HG02642 (cell line): ENCODE measurements around the gene P2RY11.

Experiments used
- ATAC-seq: cut with Tn5 transposase; IDR thresholded peaks from one replicate; pipeline ENCODE4 v1.9.1; 2021; ENCODE audit warnings: mild to moderate bottlenecking; ENCODE audit not compliant: unreplicated experiment, poor library complexity

The P2RY11 gene, protein sequence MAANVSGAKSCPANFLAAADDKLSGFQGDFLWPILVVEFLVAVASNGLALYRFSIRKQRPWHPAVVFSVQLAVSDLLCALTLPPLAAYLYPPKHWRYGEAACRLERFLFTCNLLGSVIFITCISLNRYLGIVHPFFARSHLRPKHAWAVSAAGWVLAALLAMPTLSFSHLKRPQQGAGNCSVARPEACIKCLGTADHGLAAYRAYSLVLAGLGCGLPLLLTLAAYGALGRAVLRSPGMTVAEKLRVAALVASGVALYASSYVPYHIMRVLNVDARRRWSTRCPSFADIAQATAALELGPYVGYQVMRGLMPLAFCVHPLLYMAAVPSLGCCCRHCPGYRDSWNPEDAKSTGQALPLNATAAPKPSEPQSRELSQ

GRCh38 chr19:10111405-10111811 lies at the start of gene P2RY11:
P2RY11 (plus strand) TSS chr19:10111693; CDS start chr19:10111722, 29 bp downstream.
- ATAC-seq: no peak

DNA sequence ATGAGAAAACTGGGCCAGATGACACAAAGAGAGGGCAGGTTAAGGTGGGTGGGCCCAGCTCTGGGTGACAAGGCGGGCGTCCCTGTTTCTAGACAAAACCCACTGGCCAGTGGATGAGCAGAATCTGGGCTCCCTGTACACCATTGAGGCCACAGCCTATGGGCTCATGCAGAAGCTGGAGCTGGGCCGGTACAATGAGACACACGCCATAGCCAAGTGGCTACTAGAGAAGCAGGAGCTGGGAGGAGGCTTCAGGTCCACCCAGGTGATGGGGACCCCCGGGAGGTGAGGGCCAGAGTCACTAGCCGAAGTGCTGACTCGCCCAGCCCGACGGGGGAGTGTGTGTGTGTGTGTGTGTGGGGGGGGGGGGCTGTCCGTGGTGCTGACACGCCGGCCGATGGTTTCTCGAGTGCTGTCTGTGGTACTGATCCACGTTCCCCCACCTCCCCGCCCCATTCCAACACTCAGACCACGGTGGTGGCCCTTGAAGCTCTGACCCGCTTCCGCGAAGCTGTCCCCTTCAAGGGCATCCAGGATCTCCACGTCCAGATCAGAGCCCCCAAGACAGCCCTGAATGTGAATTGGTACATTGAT lies 49.7 kb upstream of the P2RY11 start:
- no peak for ATAC-seq

DNA sequence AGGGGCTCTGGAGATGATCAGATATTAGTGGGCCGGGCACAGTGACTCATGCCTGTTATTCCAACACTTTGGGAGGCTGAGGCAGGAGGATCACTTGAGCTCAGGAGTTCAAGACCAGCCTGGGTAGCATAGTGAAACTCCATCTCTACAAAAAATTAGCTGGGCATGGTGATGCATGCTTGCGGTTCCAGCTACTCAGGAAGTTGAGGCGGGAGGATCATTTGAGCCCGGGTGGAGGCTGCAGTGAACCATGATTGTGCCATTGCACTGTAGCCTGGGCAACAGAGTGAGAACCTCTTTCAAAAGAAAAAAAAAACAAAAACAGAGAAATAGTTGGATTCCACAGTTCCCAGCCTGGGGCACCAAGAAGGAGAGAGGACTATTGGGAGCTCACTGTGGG lies 43.3 kb upstream of the P2RY11 start:
- ATAC-seq: no peak

GRCh38 chr19:10069046-10069445 lies 42.4 kb upstream of the P2RY11 start:
- no peak for ATAC-seq

GRCh38 chr19:10070730-10071446 lies 40.6 kb upstream of the P2RY11 start:
- ATAC-seq: no peak

DNA sequence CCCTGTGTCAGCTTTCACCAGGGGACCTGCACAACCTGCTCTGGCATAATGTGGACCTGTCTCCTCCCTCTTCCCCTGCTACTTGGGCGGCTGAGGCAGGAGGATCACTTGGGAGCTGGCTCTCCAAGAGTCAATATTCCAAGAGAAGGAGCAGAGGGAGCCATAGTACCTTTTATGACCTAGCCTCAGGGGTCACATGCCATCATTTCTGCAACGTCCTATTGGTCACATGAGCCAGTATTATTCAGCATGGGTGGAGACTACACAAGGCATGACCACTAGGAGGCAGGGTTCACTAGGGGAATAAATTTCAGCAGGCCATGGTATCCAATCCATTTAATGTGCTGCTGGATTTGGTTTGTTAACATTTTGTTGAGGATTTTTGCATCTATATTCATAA lies 37.3 kb upstream of the P2RY11 start:
- ATAC-seq: no peak

- ATAC-seq: no peak
These were observed 35.0 kb upstream of the P2RY11 start for GRCh38 chr19:10076535-10076934.

- no peak for ATAC-seq
These were observed 33.2 kb upstream of the P2RY11 start for GRCh38 chr19:10078329-10078728.

DNA sequence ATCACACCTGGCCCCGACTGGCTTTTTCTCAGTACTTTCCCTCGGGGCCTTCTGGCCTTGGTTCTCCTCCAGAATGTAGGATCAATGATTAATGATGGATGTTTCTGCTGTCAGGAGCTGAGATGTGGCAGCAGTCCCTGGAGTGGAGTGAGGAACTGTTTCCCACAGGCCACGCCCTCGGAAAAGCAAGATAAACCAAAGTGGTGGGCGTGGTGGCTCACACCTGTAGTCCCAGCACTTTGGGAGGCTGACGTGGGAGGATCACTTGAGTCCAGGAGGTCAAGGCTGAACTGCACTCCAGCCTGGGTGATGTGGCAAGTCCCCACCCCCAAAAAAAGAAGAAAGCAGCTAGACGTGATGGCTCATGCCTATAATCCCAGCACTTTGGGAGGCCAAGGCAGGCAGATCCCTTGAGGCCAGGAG lies 32.5 kb upstream of the P2RY11 start:
- ATAC-seq: no peak

DNA sequence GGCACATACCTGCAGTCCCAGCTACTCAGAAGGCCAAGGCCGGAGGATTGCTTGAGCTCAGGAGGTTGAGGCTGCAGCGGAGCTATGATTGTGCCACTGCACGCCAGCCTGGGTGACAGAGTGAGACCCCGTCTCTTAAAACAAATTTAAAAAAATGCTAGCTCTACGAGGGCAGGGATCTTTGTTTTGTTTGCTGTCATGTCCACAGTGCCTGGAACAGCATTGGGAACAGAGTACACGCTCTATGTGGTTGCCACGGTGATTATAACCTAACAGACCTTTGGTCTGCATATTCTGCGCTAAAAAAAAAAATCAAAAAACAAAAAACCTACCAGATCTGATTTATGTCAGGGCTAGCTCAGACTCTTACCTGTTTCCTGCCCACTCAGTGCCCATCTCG lies 27.6 kb upstream of the P2RY11 start:
- no peak for ATAC-seq

- ATAC-seq: no peak
These were observed 26.7 kb upstream of the P2RY11 start for GRCh38 chr19:10084803-10085202.

GRCh38 chr19:10085641-10086590 lies 25.6 kb upstream of the P2RY11 start, which contains the start of gene SHFL:
SHFL (plus strand) TSS chr19:10086317; CDS start chr19:10086428, 111 bp downstream.
- peak; percentile 88 for ATAC-seq

DNA sequence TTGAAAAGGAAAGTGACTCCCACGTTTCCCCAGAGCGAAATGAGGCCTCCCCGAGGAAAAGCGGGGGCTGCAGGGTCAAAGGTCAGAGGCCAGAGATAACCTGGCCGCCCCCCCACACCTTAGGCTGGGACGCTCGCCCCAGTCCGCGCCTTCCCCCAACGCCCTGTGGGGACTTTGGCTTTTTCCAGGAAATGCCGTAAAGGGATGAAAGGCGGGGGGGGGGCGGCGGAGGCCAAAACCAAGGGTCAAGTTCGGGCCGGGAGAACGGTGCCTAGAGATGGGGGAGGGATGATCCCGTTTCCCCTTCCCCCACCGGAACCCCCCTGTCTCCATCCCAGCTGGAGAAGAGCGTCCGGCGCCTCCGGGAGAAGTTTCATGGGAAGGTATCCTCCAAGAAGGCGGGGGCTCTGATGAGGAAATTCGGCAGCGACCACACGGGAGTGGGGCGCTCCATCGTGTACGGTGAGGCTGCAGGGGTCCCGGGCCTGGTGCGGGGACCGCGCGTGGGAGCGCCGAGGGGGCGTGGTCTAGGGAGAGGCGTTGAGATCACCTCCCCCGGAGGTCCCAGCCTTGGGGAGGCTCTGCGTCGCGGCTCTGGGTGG lies 24.8 kb upstream of the P2RY11 start:
- no peak for ATAC-seq

DNA sequence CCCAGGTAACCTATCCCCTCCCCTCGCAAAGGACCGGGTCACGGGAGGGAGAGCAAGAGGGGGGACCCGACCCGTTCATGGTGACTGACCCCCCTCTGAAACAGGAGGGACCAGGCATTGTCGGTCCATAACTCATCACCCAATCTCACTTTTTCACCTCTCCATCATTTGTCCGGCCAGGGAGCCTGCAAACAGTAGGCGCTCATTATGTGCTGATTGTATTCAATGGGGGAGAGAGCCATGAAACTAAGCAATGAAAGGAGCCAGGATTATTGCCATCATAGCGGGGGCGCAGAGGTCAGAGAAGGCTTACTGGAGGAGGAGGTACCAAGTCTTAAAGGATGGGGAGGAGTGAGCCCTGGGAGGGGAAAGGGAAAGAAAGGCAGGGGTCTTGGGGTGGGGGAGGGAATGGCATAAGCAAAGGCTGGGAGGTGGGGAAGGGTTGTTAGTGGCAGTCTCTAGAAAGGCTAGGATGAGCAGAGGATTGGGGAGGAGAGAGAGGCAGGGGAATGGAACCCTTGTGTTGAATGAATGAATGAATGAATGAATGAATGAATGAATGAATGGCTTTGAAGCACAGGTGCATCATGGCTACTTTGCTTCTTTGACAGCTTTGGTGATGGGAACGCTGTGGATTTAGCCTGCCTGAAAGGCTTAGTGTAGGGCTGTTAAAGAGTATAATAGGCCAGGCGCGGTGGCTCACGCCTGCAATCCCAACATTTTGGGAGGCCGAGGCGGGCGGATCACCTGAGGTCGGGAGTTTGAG lies 24.0 kb upstream of the P2RY11 start:
- ATAC-seq: no peak

GRCh38 chr19:10088949-10089554 lies 22.4 kb upstream of the P2RY11 start:
- no peak for ATAC-seq

DNA sequence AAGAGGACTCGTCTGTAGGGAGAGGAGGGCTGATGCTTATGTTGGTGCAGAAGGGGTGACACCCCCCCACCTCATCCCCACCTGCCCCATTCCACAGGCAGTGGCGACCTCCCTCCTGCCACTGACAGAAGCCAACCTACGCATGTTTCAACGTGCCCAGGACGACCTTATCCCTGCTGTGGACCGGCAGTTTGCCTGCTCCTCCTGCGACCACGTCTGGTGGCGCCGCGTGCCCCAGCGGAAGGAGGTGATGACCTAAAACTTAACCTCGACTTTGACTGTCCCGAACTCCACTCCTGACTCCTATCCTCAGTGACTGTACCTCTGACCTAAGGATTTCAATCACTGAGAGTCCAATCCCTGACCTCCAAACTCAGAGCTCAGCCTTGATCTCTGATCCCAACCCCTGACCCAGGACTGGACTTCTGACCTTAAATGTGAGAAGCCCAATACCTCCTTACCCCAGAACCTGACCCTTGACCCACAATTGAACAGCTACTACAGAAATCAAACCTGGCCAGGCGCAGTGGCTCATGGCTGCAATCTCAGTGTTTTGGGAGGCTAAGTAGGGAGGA lies 21.6 kb upstream of the P2RY11 start:
- ATAC-seq: no peak

DNA sequence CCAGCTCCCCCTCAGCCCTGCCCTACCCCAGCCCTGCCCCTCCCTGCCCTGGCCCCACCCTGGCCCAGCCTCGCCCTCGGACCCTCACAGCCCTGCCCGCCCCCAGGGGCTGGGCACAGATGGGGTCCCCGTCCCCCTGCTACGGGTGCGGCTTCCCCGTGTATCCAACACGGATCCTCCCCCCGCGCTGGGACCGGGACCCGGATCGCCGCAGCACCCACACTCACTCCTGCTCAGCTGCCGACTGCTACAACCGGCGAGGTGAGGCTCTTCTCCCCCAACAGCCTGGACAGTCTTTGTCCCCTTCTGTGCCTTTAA lies 20.2 kb upstream of the P2RY11 start:
- ATAC-seq: no peak

DNA sequence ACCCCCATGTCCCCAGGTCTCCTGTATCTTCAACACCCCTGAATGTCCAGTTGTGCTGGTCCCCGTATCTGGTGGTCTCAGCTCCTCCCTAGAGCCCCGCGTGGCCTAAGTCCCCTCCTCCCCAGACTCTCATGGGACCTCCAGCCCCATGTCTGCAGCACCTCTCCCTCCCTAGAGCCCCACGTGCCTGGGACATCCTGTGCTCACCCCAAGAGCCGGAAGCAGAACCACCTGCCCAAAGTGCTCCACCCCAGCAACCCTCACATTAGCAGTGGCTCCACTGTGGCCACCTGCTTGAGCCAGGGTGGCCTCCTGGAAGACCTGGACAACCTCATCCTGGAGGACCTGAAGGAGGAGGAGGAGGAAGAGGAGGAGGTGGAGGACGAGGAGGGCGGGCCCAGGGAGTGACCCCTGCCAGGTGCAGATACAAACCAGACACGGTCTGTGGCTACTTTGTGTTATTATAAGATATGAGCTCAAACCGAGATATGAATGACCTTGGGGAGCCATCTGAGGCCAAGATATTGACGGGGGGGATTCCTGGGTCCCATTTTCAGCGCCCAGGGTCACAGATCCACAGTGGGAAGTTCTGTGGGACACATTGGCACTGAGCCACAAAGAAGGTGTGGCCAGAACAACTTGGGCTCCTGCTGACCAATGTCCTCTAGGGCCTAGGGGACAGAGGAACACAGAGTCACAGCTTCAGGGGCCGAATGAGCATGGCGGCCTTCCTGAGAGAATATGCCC lies 19.4 kb upstream of the P2RY11 start:
- no peak for ATAC-seq
